Epidermal melanocyte (primary cell): ENCODE results near the gene DTD1.

ENCODE experiments used
- DNase-seq: peaks from one replicate; pipeline ENCODE4 v3.0.0; 2011; ENCODE audit warnings: low spot score; ENCODE audit not compliant: insufficient read length

The DTD1 gene

GRCh38 chr20:18702736-18703135 is 114.9 kb downstream of the DTD1 start:
- no peak for DNase-seq

- no peak for DNase-seq
Observed at GRCh38 chr20:18705490-18705889, 117.6 kb downstream of the DTD1 start.

- no peak for DNase-seq
Observed at GRCh38 chr20:18705910-18706309, 118.1 kb downstream of the DTD1 start.

- no peak for DNase-seq
Observed at GRCh38 chr20:18712131-18712530, 124.3 kb downstream of the DTD1 start.

- no peak for DNase-seq
Observed at GRCh38 chr20:18712882-18713281, 125.0 kb downstream of the DTD1 start.

- no peak for DNase-seq
Observed at GRCh38 chr20:18715564-18715963, 127.7 kb downstream of the DTD1 start.

- no peak for DNase-seq
Observed at GRCh38 chr20:18717062-18717461, 129.2 kb downstream of the DTD1 start.

GRCh38 chr20:18718129-18718528 is 130.3 kb downstream of the DTD1 start:
- DNase-seq, result no peak

- no peak for DNase-seq
Observed at GRCh38 chr20:18719426-18719825, 131.6 kb downstream of the DTD1 start.

GRCh38 chr20:18721551-18722115 is 133.8 kb downstream of the DTD1 start:
- DNase-seq, result no peak

GRCh38 chr20:18722371-18722770 is 134.5 kb downstream of the DTD1 start:
- no peak for DNase-seq

GRCh38 chr20:18724077-18724476 is 136.2 kb downstream of the DTD1 start:
- DNase-seq, result no peak

- no peak for DNase-seq
Observed at GRCh38 chr20:18724788-18725464, 137.1 kb downstream of the DTD1 start.

GRCh38 chr20:18727032-18727508 is 139.2 kb downstream of the DTD1 start:
- DNase-seq, result no peak

- no peak for DNase-seq
Observed at GRCh38 chr20:18728165-18728869, 140.5 kb downstream of the DTD1 start.

GRCh38 chr20:18728870-18729224 is 141.0 kb downstream of the DTD1 start:
- DNase-seq, result no peak

GRCh38 chr20:18729231-18729825 is 141.5 kb downstream of the DTD1 start:
- no peak for DNase-seq

GRCh38 chr20:18731940-18732339 is 144.1 kb downstream of the DTD1 start:
- DNase-seq, result no peak

- no peak for DNase-seq
Observed at GRCh38 chr20:18734525-18735189, 146.8 kb downstream of the DTD1 start.

- no peak for DNase-seq
Observed at GRCh38 chr20:18737140-18737539, 149.3 kb downstream of the DTD1 start.

GRCh38 chr20:18738055-18738454 is 150.2 kb downstream of the DTD1 start:
- DNase-seq, result no peak

- DNase-seq, result no peak
Observed at GRCh38 chr20:18738888-18739287, 151.0 kb downstream of the DTD1 start.
